ENCODE measurements around the gene SLC22A9. TPM values are rescaled to one million over a fixed set of nuclear protein-coding genes. Genes with fewer than 3 reads are reported as not detected.
"Not testable (repeated sequence)": the region's sequence is repeated elsewhere in the genome, so short reads cannot be mapped to it uniquely, and the experiment has no call there.

SLC22A9 gene
- total and polyA plus RNA-seq, 2 donors (not counting 1 experiment from before 2014, with no cell fraction given), result not detected

DNA sequence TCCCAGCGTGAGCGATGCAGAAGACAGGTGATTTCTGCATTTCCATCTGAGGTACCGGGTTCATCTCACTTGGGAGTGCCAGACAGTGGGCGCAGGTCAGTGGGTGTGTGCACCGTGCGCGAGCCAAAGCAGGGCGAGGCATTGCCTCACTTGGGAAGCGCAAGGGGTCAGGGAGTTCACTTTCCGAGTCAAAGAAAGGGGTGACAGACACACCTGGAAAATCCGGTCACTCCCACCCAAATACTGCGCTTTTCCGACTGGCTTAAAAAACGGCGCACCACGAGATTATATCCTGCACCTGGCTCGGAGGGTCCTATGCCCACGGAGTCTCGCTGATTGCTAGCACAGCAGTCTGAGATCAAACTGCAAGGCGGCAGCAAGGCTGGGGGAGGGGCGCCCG is 65.8 kb downstream of the SLC22A9 start:
- H3K9me3 ChIP-seq (ENCODE audit: control extremely low read depth in 1 of 3, control insufficient read depth in 2 of 3, insufficient read depth in 1 of 3, low read length in 2 of 3); H2AFZ ChIP-seq (ENCODE audit: insufficient read depth, low read depth, low read length, poor library complexity, severe bottlenecking); H3K36me3 ChIP-seq (replicated peaks in 1 of 2; ENCODE audit: control extremely low read depth in 1 of 2, control insufficient read depth in 1 of 2, extremely low read depth in 1 of 2, insufficient read depth in 2 of 2, low read length in 1 of 2); H4K20me1 ChIP-seq (ENCODE audit: control insufficient read depth, insufficient read depth, low read length, poor library complexity, severe bottlenecking); CTCF ChIA-PET; H3K27me3 ChIP-seq (replicated peaks in 1 of 4; ENCODE audit: control extremely low read depth in 1 of 4, control insufficient read depth in 3 of 4, insufficient read depth in 4 of 4, low read length in 3 of 4); H3K4me1 Mint-ChIP-seq; H3K9ac ChIP-seq (ENCODE audit: low read length); POLR2A ChIA-PET; H3K79me2 ChIP-seq (ENCODE audit: control insufficient read depth, insufficient read depth, low read length); H3K9me3 Mint-ChIP-seq (ENCODE audit: insufficient read depth); H3K4me2 ChIP-seq (replicated peaks; ENCODE audit: low read depth, low read length, poor library complexity, severe bottlenecking); DNase-seq; H3K4me3 ChIP-seq (ENCODE audit: control extremely low read depth in 1 of 5, extremely low read depth in 1 of 5, insufficient read depth in 1 of 5, low read depth in 2 of 5, low read length in 4 of 5); H3K4me3 Mint-ChIP-seq; intact Hi-C loops (cut with micrococcal nuclease); H3K27ac ChIP-seq (ENCODE audit: low read length in 2 of 2); ATAC-seq (ENCODE audit: low read depth); H3K4me1 ChIP-seq (ENCODE audit: control insufficient read depth in 2 of 2, insufficient read depth in 2 of 2, low read length in 2 of 2); H3K27ac Mint-ChIP-seq: not testable (repeated sequence)
- 97% methylated on average over 8 of the region's 22 CpGs for WGBS (ENCODE audit: insufficient coverage)
- peaks cover 38% of the 10 kb centered on the region for H3K27me3 Mint-ChIP-seq

DNA sequence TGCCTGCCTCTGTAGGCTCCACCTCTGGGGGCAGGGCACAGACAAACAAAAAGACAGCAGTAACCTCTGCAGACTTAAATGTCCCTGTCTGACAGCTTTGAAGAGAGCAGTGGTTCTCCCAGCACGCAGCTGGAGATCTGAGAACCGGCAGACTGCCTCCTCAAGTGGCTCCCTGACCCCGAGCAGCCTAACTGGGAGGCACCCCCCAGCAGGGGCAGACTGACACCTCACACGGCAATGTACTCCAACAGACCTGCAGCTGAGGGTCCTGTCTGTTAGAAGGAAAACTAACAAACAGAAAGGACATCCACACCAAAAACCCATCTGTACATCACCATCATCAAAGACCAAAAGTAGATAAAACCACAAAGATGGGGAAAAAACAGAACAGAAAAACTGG is 66.2 kb downstream of the SLC22A9 start:
- H2AFZ ChIP-seq (ENCODE audit: insufficient read depth, low read depth, low read length, poor library complexity, severe bottlenecking); H3K4me1 Mint-ChIP-seq; H3K36me3 ChIP-seq (replicated peaks in 1 of 2; ENCODE audit: control extremely low read depth in 1 of 2, control insufficient read depth in 1 of 2, extremely low read depth in 1 of 2, insufficient read depth in 2 of 2, low read length in 1 of 2); H3K27ac Mint-ChIP-seq; H3K79me2 ChIP-seq (ENCODE audit: control insufficient read depth, insufficient read depth, low read length); CTCF ChIA-PET; DNase-seq; H3K9ac ChIP-seq (ENCODE audit: low read length); H3K27ac ChIP-seq (ENCODE audit: low read length in 2 of 2); H3K27me3 ChIP-seq (replicated peaks in 1 of 4; ENCODE audit: control extremely low read depth in 1 of 4, control insufficient read depth in 3 of 4, insufficient read depth in 4 of 4, low read length in 3 of 4); H3K9me3 Mint-ChIP-seq (ENCODE audit: insufficient read depth); POLR2A ChIA-PET; H3K4me3 Mint-ChIP-seq; H3K4me1 ChIP-seq (ENCODE audit: control insufficient read depth in 2 of 2, insufficient read depth in 2 of 2, low read length in 2 of 2); intact Hi-C loops (cut with micrococcal nuclease); H3K4me3 ChIP-seq (ENCODE audit: control extremely low read depth in 1 of 5, extremely low read depth in 1 of 5, insufficient read depth in 1 of 5, low read depth in 2 of 5, low read length in 4 of 5); H3K4me2 ChIP-seq (replicated peaks; ENCODE audit: low read depth, low read length, poor library complexity, severe bottlenecking); ATAC-seq (ENCODE audit: low read depth); H3K9me3 ChIP-seq (ENCODE audit: control extremely low read depth in 1 of 3, control insufficient read depth in 2 of 3, insufficient read depth in 1 of 3, low read length in 2 of 3); H4K20me1 ChIP-seq (ENCODE audit: control insufficient read depth, insufficient read depth, low read length, poor library complexity, severe bottlenecking): not testable (repeated sequence)
- 39% methylated on average over 2 of the region's 4 CpGs for WGBS (ENCODE audit: insufficient coverage)
- peaks cover 34% of the 10 kb centered on the region for H3K27me3 Mint-ChIP-seq
